A549 (cell line): ENCODE data around the gene ZBTB16.

Source experiments
- CHD2 ChIP-seq: fragments of 150-350 bp; IDR thresholded peaks from 2 replicates; pipeline ENCODE4 v1.6.1; 2014; ENCODE audit warnings: low read length; ENCODE audit not compliant: partially characterized antibody
- CTCF ChIP-seq: fragments of >200 bp; sonication (Bioruptor Twin); formaldehyde crosslinking; IDR thresholded peaks from 3 replicates; pipeline ENCODE4 v1.5.1; 2016
- EP300 ChIP-seq, 2 experiments: fragments of >200 bp; sonication (Bioruptor Twin); formaldehyde crosslinking; IDR thresholded peaks; 2 replicates in 1 of 2; 3 replicates in 1 of 2; pipeline ENCODE4 v1.6.1; 2016 to 2017
- FOXS1 ChIP-seq: fragments of 250-450 bp; sonication (Bioruptor Pico); IDR thresholded peaks from 2 replicates; pipeline ENCODE4 v1.5.0; 2020; ENCODE audit warnings: mild to moderate bottlenecking, moderate library complexity
- HOXA7 ChIP-seq: fragments of 250-450 bp; sonication (Bioruptor Pico); IDR thresholded peaks from 2 replicates; pipeline ENCODE4 v1.5.0; 2020; ENCODE audit warnings: mild to moderate bottlenecking, moderate library complexity
- JUN ChIP-seq, 2 experiments: fragments of >200 bp; sonication (Bioruptor Twin); formaldehyde crosslinking; IDR thresholded peaks; 2 replicates in 1 of 2; 3 replicates in 1 of 2; pipeline ENCODE4 v1.6.1; 2016 to 2017
- KDM1A ChIP-seq: fragments of 200-600 bp; sonication (generic); IDR thresholded peaks from 2 replicates; pipeline ENCODE4 v1.6.1; 2016; ENCODE audit warnings: low read depth, mild to moderate bottlenecking
- MAZ ChIP-seq: fragments of 150-350 bp; IDR thresholded peaks from 2 replicates; pipeline ENCODE4 v1.6.1; 2014; ENCODE audit warnings: antibody characterized with exemption, low read depth, low read length, borderline replicate concordance
- POLR2A ChIP-seq: IDR thresholded peaks from 2 replicates; pipeline ENCODE4 v1.6.1; 2012; ENCODE audit warnings: mild to moderate bottlenecking, low read length
- RAD21 ChIP-seq, 2 experiments: fragments of >200 bp in 1 of 2; sonication (Bioruptor Twin) in 1 of 2; formaldehyde crosslinking in 1 of 2; IDR thresholded peaks in 1 of 2; conservative IDR thresholded peaks in 1 of 2; 2 replicates in 1 of 2; 3 replicates in 1 of 2; pipeline ENCODE4 v1.6.1; 2012 to 2018; ENCODE audit warnings: inconsistent platforms in 1 of 2
- RFX5 ChIP-seq: fragments of 450-650 bp; IDR thresholded peaks from 2 replicates; pipeline ENCODE4 v1.7.1; 2014; ENCODE audit warnings: antibody characterized with exemption, mild to moderate bottlenecking, moderate library complexity
- TP53 ChIP-seq: fragments of 250-450 bp; sonication (Bioruptor Pico); IDR thresholded peaks from 2 replicates; pipeline ENCODE4 v1.5.0; 2021; ENCODE audit warnings: mild to moderate bottlenecking, moderate library complexity

GRCh38 chr11:114135737-114136151 is 76.2 kb downstream of the ZBTB16 start:
- TF ChIP-seq CTCF (no peak), HOXA7 (CRISPR knock-in tag) (no peak), RAD21 (conservative IDR thresholded peaks at IDR 0.05 in 1 of 2, IDR thresholded peaks at IDR 0.05 in 1 of 2) (no peak), TP53 (CRISPR knock-in tag) (no peak), CHD2 (no peak), RFX5 (no peak), KDM1A (no peak), POLR2A (no peak), FOXS1 (CRISPR knock-in tag) (no peak), EP300 (IDR thresholded peaks at IDR 0.05) (no peak), JUN (IDR thresholded peaks at IDR 0.05) (no peak), MAZ (no peak)
